Measurements from ENCODE around the gene INSYN1.

The INSYN1 gene

DNA sequence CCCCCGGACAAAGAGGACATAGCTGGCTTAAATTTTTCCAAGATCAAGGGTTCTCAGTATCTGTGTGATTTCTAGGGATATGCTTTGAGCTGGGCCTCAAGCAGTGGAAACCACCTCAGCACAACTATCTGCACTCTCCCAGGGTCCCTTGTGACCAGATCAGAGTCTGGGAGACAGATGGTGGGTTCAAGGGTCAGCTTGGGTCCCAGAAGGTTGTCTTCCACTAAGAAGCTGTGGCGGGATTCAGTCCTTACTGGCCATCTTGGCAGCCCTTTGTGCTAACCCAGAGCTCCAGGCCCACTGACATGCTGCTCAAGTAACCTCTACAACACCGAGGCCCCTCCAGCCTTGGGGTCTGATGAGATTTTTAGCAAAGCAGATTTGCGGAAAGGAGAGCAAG, 2.7 kb downstream of the INSYN1 start:
- no peak for DNase-seq (ENCODE audit: extremely low read depth, low read depth)
- TF ChIP-seq, protein P1, sequence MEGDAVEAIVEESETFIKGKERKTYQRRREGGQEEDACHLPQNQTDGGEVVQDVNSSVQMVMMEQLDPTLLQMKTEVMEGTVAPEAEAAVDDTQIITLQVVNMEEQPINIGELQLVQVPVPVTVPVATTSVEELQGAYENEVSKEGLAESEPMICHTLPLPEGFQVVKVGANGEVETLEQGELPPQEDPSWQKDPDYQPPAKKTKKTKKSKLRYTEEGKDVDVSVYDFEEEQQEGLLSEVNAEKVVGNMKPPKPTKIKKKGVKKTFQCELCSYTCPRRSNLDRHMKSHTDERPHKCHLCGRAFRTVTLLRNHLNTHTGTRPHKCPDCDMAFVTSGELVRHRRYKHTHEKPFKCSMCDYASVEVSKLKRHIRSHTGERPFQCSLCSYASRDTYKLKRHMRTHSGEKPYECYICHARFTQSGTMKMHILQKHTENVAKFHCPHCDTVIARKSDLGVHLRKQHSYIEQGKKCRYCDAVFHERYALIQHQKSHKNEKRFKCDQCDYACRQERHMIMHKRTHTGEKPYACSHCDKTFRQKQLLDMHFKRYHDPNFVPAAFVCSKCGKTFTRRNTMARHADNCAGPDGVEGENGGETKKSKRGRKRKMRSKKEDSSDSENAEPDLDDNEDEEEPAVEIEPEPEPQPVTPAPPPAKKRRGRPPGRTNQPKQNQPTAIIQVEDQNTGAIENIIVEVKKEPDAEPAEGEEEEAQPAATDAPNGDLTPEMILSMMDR (IDR thresholded peaks at IDR 0.05; ENCODE audit: low read depth, low read length, missing control alignments) = no peak
- no peak overlapping the region for H3K4me3 ChIP-seq (replicated peaks; ENCODE audit: low read depth, low read length)

DNA sequence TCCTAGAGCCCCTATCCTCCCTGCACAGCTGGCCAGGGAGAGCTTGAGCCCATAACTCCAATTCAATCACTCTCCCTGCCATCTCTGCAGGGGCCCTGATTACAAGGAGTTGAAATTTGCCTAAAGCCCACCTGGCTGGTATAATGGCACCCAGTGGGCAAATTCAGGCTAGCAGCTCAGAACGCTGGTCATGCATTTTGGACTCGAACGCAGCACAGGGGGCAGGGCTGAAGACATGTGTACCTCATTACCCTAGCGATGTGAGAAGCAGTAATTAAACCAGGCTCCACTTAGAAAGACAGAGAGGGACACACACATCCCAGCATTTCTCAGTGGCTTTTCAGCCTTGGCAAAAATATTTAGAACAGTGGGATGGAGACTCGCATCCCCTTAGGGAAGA, 3.2 kb downstream of the INSYN1 start:
- no peak overlapping the region for H3K4me3 ChIP-seq (replicated peaks; ENCODE audit: low read depth, low read length)
- DNase-seq (ENCODE audit: extremely low read depth, low read depth) = no peak
- TF ChIP-seq, protein P1 (IDR thresholded peaks at IDR 0.05; ENCODE audit: low read depth, low read length, missing control alignments) = no peak

DNA sequence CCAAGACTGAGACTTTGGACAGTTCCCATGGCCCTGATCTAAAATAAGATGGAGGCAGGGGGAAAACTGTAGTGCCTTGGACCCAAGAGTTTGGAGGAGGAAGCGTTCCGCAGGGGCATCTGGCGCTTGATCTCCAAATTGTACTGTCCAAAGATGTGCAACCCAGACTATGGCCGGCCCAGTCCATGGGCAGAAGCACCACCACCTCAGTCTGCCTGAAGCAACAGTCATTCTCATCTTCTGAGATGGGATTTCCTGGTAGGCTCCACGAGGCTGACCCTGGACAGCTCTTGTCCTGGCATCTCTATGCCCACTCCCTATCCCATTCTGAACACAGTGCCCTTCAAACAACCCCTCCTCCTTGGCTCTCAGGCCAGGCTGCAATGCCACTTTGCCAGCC, 3.6 kb downstream of the INSYN1 start:
- no peak overlapping the region for H3K4me3 ChIP-seq (replicated peaks; ENCODE audit: low read depth, low read length)
- TF ChIP-seq, protein P1 (IDR thresholded peaks at IDR 0.05; ENCODE audit: low read depth, low read length, missing control alignments) = no peak
- DNase-seq (ENCODE audit: extremely low read depth, low read depth) = no peak

DNA sequence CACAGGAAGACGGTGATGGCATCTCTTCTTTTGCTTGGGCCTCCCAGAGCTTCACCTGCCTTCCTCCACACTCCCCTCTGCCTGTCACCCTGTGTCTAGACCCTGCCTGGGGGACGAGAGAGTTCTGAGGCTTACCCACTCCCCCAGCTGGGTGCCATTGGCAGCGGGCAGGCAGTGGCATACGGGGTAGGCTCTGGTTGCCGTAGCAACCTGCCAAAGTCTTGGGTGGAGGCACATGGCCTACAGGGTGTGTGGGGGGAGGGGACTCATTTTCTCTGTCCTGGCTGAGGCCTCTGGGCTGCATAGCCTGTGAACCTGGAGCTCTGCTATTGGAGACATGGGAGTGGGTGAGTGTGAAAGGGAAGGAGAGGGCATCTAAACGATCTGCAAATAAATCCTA, 4.4 kb downstream of the INSYN1 start:
- TF ChIP-seq, protein P1 (IDR thresholded peaks at IDR 0.05; ENCODE audit: low read depth, low read length, missing control alignments) = no peak
- no peak for DNase-seq (ENCODE audit: extremely low read depth, low read depth)
- H3K4me3 ChIP-seq (replicated peaks; ENCODE audit: low read depth, low read length) = no peak overlapping the region

DNA sequence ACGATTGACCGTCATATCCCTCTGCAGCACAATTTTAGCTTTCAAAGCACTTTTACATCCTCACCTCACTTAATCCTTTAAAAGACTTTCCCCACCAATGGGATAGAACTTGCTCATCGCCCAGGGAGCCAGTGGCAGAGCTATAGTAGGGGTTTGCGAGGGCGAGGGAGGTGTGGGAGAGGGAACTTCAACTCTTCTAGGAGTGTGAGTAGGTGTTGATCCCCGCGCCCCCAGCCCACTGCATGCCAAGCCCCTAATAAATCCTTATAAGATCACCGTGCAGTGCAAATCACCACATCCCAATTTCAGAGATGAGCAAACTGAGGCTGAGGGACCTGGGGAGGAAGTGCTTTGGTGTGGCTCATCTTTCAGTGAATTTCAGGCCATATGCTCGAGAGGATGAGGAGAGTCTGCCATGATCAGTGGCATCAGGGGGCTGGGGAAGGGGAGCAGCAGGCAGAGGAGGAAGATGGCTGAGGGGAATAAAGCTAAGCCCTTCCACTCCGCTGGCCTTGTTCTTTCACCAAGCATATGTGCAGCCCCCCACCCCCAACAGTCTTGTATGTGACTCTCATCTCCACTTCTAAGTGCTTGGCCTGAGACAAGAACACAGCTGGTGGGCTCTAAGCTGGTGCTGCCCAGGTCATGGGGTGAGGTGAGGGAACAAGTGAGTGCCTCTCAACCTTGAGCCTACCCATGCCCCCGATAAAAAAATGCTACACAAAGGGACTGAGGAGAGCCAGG, 5.1 kb downstream of the INSYN1 start:
- DNase-seq (ENCODE audit: extremely low read depth, low read depth) = no peak
- TF ChIP-seq, protein P1 (IDR thresholded peaks at IDR 0.05; ENCODE audit: low read depth, low read length, missing control alignments) = no peak
- no peak overlapping the region for H3K4me3 ChIP-seq (replicated peaks; ENCODE audit: low read depth, low read length)

DNA sequence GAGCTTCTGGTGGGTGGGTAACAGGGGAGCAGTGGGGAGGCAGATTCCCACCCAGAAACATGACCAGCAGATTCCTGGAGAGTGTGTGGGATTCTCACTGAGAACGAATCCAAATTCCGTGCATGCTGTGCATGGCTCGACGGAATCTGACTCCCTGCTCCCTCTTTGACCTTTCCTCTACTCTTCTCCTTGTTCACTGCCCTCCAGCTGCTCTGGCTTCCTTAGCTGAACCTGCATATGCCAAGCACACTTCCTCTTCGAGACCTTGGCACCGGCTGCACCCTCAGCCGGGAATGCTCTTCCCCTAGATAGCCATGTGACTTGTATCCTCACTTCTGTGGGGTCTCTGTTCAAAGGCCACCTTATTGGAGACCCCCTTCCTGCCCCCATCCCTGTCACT, 6.3 kb downstream of the INSYN1 start:
- no peak for DNase-seq (ENCODE audit: extremely low read depth, low read depth)

More for the DNA sequence above, 6.3 kb downstream of the INSYN1 start:
- TF ChIP-seq, protein P1 (IDR thresholded peaks at IDR 0.05; ENCODE audit: low read depth, low read length, missing control alignments) = no peak
- H3K4me3 ChIP-seq (replicated peaks; ENCODE audit: low read depth, low read length) = no peak overlapping the region
